K562 (cell line): Measurements from ENCODE around the gene CNPY3. TPM values are rescaled to one million over a fixed set of nuclear protein-coding genes. Genes with fewer than 3 reads are reported as not detected.
A peak's percentile ranks its signal among the peaks of the same experiment; 100 is the strongest.

Experiments used
- CBX1 ChIP-seq: sonication (generic); IDR thresholded peaks from 2 replicates; pipeline ENCODE4 v1.6.1; 2016; ENCODE audit warnings: antibody characterized with exemption, low read depth, mild to moderate bottlenecking
- GTF2E2 ChIP-seq: fragments of 200-800 bp; sonication (Bioruptor generic); IDR thresholded peaks from 2 replicates; pipeline ENCODE4 v1.6.1; 2016; ENCODE audit warnings: missing genetic modification characterization, missing compliant biosample characterization
- HDGF ChIP-seq: fragments of 450-650 bp; IDR thresholded peaks from 2 replicates; pipeline ENCODE4 v1.6.1; 2016
- NCOA2 ChIP-seq, 2 experiments: fragments of 450-650 bp; IDR thresholded peaks; 2 replicates each; pipeline ENCODE4 v1.6.1; 2018; ENCODE audit warnings: mild to moderate bottlenecking in 2 of 2, moderate library complexity in 1 of 2; ENCODE audit not compliant: partially characterized antibody in 2 of 2
- POLR2G ChIP-seq: fragments of 200-400 bp; formaldehyde crosslinking; IDR thresholded peaks from 2 replicates; pipeline ENCODE4 v1.6.1; 2017; ENCODE audit warnings: low read depth, mild to moderate bottlenecking, antibody characterized with exemption, low read length, moderate library complexity
- SRSF7 ChIP-seq: fragments of 200-400 bp; formaldehyde crosslinking; optimal IDR thresholded peaks from 2 replicates; pipeline ENCODE3; 2017; ENCODE audit warnings: mild to moderate bottlenecking, low read depth, low read length
- SUPT5H ChIP-seq: fragments of 450-650 bp; IDR thresholded peaks from 2 replicates; pipeline ENCODE4 v1.6.1; 2016
- TEAD1 ChIP-seq, 2 experiments: fragments of 450-650 bp in 1 of 2; sonication (generic) in 1 of 2; formaldehyde crosslinking; IDR thresholded peaks; 2 replicates each; pipeline versions ENCODE4 v1.4.0 to v1.8.0; 2020 to 2022; ENCODE audit warnings: mild to moderate bottlenecking in 2 of 2, missing genetic modification reagents in 1 of 2
- ZBTB12 ChIP-seq: fragments of 250-450 bp; sonication (Bioruptor Pico); IDR thresholded peaks from 2 replicates; pipeline ENCODE4 v1.4.0; 2020
- polyA plus RNA-seq, 8 experiments: library from polyadenylated mRNA; depleted of rRNA in 4 of 8; stranded (reverse) in 5 of 8; unstranded in 3 of 8; fragments of >200 nt; fragmentation: Nextera tagmentation in 2 of 8; fragmentation: Illumina TruSeq in 1 of 8; extraction: Ambion mirVana in 2 of 8; extraction: Trizol in 1 of 8; gene quantifications; 2 replicates each; pipeline versions ENCODE4 v1.2.1 to v1.2.3, GENCODE V29; 2011 to 2014; ENCODE audit warnings: inconsistent platforms in 1 of 8, missing spikeins in 1 of 8
- total RNA-seq, 7 experiments: library from RNA; depleted of rRNA in 6 of 7; stranded (reverse); fragments of >200 nt in 6 of 7; fragmentation: Illumina TruSeq in 2 of 7; extraction: Trizol in 2 of 7; gene quantifications; 2 replicates each; pipeline versions ENCODE4 v1.2.1 to v1.2.3, GENCODE V29; 2011 to 2021; ENCODE audit warnings: low replicate concordance in 1 of 7
- TF ChIP-seq, protein P1 (sequence below): IDR thresholded peaks from 3 replicates; pipeline ENCODE4 v1.6.1; 2011; ENCODE audit warnings: borderline replicate concordance, mild to moderate bottlenecking, moderate library complexity; ENCODE audit not compliant: insufficient read length; ENCODE audit errors: extremely low read depth
- TF ChIP-seq, protein P2 (sequence below): fragments of 450-650 bp; IDR thresholded peaks from 2 replicates; pipeline ENCODE4 v1.6.1; 2016; ENCODE audit warnings: mild to moderate bottlenecking, moderate library complexity

Gene CNPY3
- total and polyA plus RNA-seq, 9 of the 15 experiments (the other 6 are each of a cell fraction or from before 2014, with no cell fraction given), result 2.4 to 37.4 (median 21.2) TPM

- TF ChIP-seq GTF2E2 (tag) (peak; percentile 42; the same call in 1 of the 2 replicates), ZBTB12 (CRISPR knock-in tag) (peak; percentile 76), SUPT5H (peak; percentile 80), HDGF (no peak), NCOA2 (IDR thresholded peaks at IDR 0.05; ENCODE audit: partially characterized antibody in 2 of 2) (no peak), CBX1 (peak; percentile 78; the same call in 1 of the 2 replicates), SRSF7 (no peak), POLR2G (peak; percentile 97), TEAD1 (CRISPR knock-in tag; IDR thresholded peaks at IDR 0.05) (peak in 1 of 2 experiments; percentile 68; a peak in 3 of 4 replicates)
- TF ChIP-seq, protein P1, sequence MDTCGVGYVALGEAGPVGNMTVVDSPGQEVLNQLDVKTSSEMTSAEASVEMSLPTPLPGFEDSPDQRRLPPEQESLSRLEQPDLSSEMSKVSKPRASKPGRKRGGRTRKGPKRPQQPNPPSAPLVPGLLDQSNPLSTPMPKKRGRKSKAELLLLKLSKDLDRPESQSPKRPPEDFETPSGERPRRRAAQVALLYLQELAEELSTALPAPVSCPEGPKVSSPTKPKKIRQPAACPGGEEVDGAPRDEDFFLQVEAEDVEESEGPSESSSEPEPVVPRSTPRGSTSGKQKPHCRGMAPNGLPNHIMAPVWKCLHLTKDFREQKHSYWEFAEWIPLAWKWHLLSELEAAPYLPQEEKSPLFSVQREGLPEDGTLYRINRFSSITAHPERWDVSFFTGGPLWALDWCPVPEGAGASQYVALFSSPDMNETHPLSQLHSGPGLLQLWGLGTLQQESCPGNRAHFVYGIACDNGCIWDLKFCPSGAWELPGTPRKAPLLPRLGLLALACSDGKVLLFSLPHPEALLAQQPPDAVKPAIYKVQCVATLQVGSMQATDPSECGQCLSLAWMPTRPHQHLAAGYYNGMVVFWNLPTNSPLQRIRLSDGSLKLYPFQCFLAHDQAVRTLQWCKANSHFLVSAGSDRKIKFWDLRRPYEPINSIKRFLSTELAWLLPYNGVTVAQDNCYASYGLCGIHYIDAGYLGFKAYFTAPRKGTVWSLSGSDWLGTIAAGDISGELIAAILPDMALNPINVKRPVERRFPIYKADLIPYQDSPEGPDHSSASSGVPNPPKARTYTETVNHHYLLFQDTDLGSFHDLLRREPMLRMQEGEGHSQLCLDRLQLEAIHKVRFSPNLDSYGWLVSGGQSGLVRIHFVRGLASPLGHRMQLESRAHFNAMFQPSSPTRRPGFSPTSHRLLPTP, result no peak
- TF ChIP-seq, protein P2, sequence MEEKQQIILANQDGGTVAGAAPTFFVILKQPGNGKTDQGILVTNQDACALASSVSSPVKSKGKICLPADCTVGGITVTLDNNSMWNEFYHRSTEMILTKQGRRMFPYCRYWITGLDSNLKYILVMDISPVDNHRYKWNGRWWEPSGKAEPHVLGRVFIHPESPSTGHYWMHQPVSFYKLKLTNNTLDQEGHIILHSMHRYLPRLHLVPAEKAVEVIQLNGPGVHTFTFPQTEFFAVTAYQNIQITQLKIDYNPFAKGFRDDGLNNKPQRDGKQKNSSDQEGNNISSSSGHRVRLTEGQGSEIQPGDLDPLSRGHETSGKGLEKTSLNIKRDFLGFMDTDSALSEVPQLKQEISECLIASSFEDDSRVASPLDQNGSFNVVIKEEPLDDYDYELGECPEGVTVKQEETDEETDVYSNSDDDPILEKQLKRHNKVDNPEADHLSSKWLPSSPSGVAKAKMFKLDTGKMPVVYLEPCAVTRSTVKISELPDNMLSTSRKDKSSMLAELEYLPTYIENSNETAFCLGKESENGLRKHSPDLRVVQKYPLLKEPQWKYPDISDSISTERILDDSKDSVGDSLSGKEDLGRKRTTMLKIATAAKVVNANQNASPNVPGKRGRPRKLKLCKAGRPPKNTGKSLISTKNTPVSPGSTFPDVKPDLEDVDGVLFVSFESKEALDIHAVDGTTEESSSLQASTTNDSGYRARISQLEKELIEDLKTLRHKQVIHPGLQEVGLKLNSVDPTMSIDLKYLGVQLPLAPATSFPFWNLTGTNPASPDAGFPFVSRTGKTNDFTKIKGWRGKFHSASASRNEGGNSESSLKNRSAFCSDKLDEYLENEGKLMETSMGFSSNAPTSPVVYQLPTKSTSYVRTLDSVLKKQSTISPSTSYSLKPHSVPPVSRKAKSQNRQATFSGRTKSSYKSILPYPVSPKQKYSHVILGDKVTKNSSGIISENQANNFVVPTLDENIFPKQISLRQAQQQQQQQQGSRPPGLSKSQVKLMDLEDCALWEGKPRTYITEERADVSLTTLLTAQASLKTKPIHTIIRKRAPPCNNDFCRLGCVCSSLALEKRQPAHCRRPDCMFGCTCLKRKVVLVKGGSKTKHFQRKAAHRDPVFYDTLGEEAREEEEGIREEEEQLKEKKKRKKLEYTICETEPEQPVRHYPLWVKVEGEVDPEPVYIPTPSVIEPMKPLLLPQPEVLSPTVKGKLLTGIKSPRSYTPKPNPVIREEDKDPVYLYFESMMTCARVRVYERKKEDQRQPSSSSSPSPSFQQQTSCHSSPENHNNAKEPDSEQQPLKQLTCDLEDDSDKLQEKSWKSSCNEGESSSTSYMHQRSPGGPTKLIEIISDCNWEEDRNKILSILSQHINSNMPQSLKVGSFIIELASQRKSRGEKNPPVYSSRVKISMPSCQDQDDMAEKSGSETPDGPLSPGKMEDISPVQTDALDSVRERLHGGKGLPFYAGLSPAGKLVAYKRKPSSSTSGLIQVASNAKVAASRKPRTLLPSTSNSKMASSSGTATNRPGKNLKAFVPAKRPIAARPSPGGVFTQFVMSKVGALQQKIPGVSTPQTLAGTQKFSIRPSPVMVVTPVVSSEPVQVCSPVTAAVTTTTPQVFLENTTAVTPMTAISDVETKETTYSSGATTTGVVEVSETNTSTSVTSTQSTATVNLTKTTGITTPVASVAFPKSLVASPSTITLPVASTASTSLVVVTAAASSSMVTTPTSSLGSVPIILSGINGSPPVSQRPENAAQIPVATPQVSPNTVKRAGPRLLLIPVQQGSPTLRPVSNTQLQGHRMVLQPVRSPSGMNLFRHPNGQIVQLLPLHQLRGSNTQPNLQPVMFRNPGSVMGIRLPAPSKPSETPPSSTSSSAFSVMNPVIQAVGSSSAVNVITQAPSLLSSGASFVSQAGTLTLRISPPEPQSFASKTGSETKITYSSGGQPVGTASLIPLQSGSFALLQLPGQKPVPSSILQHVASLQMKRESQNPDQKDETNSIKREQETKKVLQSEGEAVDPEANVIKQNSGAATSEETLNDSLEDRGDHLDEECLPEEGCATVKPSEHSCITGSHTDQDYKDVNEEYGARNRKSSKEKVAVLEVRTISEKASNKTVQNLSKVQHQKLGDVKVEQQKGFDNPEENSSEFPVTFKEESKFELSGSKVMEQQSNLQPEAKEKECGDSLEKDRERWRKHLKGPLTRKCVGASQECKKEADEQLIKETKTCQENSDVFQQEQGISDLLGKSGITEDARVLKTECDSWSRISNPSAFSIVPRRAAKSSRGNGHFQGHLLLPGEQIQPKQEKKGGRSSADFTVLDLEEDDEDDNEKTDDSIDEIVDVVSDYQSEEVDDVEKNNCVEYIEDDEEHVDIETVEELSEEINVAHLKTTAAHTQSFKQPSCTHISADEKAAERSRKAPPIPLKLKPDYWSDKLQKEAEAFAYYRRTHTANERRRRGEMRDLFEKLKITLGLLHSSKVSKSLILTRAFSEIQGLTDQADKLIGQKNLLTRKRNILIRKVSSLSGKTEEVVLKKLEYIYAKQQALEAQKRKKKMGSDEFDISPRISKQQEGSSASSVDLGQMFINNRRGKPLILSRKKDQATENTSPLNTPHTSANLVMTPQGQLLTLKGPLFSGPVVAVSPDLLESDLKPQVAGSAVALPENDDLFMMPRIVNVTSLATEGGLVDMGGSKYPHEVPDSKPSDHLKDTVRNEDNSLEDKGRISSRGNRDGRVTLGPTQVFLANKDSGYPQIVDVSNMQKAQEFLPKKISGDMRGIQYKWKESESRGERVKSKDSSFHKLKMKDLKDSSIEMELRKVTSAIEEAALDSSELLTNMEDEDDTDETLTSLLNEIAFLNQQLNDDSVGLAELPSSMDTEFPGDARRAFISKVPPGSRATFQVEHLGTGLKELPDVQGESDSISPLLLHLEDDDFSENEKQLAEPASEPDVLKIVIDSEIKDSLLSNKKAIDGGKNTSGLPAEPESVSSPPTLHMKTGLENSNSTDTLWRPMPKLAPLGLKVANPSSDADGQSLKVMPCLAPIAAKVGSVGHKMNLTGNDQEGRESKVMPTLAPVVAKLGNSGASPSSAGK, result peak; percentile 99
Measured at GRCh38 chr6:42928986-42929820, at the start of gene CNPY3 (continued).
